Suppressor macrophage treated with lipopolysaccharide for 4 hours (primary cell): Measurements from ENCODE around the gene TMEM50B.
"Not testable (repeated sequence)": the region's sequence is repeated elsewhere in the genome, so short reads cannot be mapped to it uniquely, and the experiment has no call there.

Source experiments
- DNase-seq: peaks from one replicate; pipeline ENCODE4 v3.0.0-alpha.2; 2020

The TMEM50B gene

DNA sequence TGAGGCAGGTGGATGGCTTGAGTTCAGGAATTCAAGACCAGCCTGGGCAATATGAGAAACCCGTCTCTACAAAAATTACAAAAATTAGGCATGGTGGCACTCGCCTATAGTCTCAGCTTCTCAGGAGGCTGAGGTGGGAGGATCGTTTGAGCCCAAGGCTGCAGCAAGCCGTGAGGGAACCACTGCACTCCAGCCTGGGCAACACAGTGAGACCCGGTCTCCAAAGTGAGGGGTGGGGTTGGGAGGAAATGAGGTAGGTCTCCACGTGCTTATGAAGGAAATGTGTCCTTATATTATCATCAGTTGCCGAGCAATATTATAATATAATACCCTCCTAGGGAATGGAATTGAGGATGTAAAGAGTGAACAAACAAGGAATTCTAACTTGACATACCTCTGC is 2.7 kb downstream of the TMEM50B start:
- no peak for DNase-seq

DNA sequence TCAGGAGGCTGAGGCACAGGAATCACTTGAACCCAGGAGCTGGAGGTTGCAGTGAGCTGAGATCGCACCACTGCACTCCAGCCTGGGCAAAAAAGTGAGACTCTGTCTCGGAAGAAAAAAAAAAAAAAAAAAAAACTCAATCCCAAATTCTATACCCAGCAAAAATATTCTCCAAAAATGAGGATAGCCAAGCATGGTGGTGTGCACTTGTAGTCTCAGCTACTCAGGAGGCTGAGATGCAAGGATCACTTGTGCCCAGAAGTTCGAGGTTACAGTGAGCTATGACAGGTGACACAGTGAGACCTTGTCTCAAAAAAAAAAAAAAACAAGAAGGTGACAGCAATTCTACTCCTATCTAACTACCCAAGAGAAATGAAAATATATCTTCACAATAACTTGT is 6.4 kb downstream of the TMEM50B start:
- DNase-seq, result no peak

DNA sequence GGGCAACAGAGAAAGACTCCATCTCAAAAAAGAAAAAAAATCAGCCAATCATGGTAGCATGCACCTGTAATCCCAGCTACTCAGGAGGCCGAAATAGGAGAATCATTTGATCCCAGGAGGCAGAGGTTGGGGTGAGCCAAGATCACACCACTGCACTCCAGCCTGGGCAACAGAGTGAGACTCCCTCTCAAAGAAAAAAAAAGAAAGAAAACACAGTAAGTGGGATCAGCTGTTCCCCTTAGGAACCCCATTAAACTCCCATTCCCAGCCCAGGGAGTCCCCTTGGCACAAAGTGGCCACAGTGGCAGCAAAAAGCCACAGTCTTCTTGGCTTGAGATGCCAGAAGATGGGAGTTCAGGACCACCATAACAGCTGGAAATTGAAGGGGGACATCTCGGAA is 9.1 kb downstream of the TMEM50B start:
- DNase-seq, result no peak

DNA sequence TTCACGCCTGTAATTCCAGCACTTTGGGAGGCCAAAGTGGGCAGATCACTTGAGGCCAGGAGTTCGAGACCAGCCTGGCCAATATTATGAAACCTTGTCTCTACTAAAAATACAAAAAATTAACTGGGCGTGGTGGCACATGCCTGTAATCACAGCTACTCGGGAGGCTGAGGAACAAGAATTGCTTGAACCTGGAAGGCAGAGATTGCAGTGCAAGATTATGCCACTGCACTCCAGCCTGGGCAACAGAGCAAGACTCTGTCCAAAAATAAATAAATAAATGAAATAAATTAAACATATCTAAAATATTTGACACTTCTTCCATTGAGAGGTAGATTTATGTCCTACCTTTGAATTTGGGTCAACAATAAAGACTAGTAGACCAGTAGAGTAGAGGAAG is 10.6 kb downstream of the TMEM50B start:
- DNase-seq, result not testable (repeated sequence)

DNA sequence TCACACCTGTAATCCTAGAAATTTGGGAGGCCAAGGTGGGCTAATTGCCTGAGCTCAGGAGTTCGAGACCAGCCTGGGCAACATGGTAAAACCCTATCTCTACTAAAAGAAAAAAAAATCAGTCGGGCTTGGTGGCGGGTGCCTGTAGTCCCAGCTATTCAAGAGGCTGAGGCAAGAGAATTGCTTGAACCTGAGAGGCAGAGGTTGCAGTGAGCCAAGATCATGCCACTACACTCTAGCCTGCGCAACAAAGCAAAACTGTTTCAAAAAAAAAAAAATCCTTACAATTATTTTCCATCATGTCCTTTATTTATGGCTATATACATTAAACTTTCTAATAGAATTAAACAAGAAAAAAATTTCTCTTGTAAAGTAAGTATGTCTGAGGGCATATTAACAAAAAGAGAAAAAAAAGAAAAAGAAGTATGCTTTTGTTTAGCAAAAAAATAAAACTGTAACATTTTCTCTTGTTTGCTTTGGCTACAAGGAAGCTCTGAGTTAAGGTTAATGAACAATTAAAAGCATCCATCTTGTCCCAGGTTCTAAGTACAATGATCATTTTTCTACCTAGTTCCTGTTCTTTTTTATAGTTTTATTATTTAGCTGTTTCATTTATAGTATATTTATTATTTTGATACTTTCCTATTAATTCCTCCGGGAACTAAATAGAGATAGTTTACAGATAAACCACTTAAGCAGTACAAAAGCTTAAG is 18.1 kb downstream of the TMEM50B start:
- DNase-seq, result no peak

DNA sequence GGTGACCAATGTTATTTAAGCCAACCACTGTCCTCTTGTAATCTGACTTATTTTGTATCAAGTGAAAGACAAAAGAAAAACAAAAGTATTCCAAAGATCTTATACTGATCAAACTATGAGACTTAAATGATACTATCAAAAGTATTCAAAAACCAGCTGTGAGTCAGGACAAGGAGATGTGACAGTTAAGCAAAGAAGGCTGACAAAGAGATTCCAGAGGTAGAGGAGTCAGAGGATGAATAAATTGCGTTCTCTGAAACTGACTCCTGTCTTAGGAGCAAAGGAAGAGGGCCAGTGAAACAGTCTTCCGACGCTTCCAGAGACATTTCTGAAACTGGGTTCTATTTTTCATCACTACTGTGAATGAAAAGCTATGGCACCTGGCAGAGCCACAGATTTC is 20.9 kb downstream of the TMEM50B start:
- DNase-seq, result no peak

DNA sequence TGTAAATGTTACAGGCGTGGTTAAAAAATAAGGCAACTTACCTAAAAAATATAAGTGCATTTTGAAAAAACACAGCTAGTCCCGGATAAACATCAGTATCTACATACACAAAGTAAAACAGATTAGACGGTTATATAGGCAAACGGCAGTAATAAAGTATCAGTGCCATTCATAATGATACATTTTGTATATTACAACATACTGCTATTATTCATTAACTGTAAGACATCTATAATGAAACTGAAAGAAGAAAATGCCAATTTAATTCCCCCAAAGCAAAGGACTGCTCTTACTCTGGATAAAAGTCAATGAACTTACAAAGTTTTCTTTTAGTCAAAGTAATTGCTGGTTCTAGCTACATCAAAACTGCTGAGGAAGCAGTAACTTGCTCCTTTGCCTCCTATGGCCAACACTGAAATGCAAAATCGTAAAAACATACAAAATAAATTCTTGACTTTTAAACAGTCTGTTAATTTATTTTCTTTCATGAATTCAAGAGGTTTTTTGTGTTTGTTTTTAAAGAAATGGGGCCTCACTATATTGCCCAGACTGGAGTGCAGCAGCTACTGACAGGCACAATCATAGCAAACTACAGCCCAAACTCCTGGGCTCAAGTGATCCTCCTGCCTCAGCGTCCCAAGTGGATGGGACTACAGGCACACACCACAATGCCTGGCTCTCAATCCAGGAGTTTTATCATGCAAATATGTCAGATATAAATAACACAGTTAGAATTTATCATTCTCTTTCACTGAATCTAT is 23.9 kb downstream of the TMEM50B start:
- DNase-seq, result peak; percentile 43

DNA sequence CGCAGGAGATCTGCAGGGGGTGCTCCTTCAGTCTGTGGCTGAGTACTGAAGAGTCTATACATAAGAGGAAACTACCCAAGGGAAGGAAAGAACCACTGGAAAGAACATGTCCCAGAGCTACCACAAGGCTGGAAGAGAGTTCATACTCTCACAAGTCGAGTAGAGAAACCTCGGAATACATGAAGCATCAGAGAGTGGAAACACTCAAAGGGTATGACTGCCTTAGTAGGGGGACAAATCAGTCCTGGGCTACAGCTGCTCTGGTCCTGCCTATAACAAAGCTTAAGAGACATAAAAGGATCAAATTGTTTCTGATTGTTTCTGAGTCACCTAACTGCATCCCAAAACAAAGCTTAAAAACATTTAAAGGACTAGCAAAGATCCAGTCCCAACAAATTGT is 27.4 kb downstream of the TMEM50B start:
- DNase-seq, result no peak

DNA sequence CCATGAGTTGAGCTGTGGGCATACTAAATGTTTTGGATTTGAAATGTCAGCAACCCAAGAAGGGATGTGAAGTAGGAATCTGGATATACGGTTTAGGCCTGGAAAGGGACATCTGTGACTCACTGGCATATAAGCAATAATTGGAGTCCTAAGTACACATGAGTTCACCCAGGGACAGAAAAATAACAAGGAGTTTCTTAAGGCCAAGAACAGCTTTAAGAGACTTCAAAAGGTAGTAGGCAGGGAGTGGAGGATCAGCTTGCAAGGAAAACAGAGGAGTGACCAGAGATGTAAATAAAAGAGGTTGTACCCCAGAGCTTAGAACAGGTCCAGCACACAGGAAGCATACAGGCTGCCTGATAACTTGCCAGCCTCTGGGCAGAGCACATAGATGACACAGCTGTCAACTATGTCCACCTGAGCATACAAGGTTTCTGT is 28.1 kb downstream of the TMEM50B start:
- no peak for DNase-seq

DNA sequence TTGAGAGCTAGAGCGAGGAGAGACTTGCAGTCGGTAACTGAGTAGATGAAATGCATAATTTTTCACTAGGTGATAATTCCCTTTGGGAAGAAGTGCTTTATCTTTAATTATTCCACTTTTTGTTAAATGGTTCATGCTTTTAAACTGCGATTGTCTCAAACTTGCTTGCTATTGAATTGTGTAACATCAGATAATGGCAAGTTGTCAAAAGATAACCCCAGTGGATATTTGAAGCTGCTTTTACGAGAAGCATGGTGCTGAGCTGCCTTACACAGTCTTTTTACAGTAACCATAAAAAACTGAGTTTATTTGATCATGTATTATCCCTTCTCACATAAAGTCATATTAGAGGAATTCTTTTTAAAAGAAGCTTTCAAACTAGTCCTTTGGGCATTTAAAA is 30.2 kb downstream of the TMEM50B start:
- no peak for DNase-seq

DNA sequence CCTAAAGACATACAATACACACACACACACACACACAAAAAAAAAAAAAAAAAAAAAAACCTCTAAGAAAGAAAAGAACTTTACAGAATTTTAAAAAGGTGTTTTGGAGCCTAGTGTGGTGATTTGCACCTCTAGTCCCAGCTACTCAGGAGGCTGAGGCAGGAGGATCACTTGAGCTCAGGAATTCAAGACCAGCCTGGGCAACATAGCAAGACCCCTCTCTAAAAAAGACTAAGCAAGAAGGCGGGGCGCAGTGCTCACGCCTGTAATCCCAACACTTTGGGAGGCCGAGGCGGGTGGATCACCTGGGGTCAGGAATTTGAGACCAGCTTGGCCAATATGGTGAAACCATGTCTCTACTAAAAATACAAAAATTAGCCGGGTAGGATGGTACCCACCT is 33.2 kb downstream of the TMEM50B start:
- not testable (repeated sequence) for DNase-seq

DNA sequence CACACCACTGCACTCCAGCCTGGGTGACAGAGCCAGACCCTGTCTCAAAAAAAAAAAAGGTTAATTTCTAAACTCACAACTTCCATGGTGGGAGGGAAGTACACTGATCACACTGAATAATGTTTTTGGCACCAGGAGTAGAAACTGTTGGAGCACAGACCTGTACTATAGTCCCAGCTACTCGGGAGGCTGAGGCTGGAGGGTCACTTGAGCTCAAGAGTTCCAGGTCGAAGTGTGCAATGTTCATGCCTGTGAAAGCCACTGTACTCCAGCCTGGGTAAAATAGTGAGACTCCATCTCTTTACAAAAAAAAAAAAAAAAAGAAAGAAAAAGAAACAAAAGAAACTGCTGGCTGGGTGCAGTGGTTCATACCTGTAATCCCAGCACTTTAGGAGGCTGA is 35.3 kb downstream of the TMEM50B start:
- no peak for DNase-seq

DNA sequence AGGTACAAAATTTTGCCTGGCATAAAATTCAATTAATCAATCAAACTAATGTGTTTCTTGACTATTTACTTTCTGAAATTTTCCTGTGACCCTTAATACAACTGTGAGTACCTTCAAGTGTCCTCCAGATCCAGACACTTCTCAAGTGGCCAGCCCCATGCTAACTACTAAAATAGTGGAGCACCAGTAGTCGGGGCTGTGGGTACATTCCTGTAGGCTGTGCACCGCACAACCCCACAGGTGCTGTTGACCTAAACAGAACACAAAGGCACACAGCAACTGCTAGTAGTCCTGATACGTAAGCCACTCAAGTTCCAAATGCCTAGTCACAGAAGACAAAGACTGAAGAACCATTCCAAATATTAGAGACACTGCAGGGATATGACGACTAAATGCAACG is 36.6 kb downstream of the TMEM50B start:
- DNase-seq, result no peak

DNA sequence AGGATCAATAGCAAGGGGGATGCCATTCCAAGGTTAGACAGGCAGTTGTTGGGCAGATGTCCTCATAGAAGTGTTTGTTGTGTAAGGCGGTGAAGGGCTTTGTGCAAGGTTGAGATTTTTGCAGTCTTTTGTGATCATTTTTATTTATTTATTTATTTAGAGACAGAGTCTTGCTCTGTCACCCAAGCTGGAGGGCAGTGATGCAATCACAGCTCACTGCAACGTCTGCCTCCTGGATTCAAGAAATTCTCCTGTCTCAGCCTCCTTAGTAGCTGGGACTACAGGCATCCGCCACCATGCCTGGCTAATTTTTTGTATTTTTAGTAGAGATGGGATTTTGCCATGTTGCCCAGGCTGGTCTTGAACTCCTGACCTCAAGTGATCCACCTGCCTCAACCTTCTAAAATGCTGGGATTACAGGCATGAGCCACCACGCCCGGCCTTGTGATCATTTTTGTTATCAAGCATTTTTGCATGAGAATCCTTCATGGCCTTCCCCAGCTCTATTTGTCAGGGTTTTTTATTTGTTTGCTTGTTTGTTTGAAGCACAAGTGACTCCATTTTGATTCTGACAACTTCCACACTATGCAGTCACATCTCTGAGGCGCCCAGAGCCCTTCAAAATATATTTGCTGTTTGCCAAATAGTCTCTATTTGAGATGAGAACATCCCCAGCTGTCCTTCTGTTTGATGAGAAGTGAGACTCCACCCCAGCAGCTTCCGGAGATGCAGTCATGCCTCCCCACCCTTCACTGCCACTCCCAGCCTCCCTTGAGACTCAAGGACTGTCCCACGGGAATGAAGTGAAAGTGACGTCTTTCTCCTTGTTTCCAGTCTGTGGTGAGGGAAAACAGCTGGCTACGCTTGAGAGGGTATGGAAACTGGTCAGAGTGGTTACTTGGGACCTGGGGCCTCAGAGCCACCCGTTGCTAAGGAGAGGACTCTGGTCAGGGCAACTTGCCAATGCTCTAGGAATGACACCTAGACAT is 38.0 kb downstream of the TMEM50B start:
- DNase-seq, result peak; percentile 42

DNA sequence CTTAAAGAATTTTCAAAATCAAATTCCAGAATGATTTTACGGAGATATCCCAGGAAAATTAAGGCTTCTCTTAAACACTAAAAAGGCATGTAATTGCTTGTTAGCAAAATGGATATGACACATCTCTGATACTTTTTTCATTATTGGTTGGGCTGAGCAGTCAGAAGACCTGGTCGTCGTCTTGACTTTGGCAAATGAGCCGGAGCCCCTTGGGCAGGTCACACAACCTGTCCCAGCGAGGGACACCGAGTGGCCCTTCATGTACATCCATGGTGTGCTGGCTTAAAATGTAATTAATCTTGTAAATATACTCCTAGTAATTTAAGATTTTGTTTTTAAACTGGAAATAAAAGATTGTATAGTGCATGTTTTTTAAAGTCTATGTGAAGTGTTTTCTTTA is 42.6 kb downstream of the TMEM50B start:
- no peak for DNase-seq

DNA sequence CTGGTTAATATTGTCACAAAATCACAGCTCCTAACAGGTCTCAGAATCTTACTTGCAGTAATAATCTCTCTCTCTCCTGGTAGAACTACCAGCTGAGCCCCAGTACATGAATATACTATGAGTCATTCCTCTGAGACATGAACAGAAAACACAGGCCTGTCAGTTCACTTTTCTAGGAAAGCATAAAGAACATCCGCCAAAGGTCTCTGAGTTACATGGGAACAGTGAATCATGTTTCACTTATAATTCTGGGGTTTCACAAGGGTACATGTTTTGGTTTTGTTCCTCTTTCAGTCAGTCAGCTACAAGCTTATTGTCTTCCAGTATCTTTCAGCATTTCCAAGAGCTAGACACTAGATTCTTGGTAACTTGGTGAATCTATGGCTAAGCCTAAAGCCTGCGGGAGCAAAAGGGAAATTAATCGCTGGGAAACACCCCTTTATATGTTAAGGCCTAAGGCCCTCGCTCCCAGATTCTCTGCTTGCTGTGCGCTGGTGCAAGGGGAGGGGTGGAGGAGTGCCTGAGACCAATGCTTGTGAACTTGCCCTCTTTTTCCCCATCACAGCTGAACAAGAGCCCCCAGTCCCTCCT is 44.9 kb downstream of the TMEM50B start:
- peak; percentile 95 for DNase-seq

DNA sequence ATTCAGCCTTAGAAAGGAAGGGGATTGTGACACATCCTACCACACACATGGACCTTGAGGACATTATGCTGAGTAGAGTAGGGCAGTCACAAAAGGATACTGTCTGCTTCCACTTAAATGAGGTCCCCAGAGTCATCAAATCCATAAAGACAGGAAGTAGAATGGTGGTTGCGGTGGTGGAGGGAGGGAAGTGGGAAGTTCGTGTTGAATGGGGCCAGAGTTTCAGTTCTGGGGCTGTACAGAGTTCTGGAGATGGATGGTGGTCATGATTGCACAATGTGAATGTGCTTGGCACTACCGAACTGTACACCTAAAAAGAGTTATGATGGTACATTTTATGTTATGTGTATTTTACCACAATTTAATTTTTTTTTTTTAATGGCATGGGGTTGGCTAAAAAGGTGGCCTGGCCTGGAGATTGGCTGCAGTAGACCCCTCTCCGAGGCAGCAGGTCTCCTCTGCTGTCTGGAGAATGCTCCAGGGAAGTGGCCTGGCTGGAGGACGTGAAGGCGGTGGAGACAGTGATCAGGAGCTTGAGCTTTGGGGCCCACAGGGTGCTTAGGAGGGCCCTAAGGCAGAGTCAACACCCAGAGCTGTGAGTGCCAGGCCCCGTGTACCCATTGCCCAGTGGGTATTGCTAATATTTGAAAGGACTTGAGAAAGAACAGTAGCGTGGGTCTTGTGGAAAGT is 46.2 kb downstream of the TMEM50B start:
- DNase-seq, result peak; percentile 92

DNA sequence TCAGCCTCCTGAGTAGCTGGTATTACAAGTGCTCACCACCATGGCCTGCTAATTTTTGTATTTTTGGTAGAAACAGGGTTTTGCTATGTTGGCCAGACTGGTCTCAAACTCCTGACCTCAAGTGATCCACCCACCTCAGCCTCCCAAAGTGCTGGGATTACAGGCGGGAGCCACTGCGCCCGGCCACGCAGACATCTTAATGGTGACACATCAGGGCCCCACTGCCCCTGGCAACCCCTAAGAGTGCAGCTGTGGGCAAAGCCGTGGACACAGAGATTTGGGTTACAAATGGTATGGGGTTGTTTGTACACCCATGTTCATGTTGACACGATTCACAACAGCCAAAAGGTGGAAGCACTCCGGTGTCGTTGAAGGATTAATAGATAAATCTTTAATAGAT is 46.8 kb downstream of the TMEM50B start:
- DNase-seq, result no peak

DNA sequence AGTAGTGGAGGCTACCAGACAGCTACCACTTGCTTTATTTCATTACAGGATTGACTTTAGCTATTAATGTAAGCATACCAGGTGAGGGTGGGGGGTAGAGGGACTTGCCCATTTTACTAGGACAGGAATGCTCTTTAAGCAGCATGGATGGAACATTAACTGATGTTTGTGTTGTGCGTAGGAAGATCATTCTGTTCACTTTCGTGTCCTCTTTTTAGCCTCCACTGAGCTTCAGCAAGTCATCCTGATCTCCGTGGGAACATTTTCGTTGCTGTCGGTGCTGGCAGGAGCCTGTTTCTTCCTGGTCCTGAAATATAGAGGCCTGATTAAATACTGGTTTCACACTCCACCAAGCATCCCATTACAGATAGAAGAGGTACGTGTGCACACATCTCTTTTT is 47.3 kb downstream of the TMEM50B start:
- peak; percentile 43 for DNase-seq

DNA sequence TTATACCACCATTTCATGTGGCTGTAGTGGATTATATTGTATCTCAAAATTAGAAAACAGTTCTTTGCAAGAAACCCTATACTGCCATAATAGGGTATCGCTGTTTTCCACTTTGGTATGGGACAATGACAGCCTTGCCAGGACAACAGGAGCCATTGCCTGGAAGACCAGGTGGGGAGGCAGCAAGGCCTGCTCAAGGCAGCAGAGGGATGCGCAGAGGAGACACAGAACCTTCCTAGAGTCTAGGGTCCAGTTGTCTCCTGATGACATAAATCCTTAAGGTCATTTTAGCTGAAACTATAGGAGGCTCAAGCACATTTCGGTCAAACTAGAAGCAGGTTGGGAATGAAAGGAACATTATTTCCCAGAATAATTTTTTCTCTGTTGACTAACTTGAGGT is 48.9 kb downstream of the TMEM50B start:
- no peak for DNase-seq

DNA sequence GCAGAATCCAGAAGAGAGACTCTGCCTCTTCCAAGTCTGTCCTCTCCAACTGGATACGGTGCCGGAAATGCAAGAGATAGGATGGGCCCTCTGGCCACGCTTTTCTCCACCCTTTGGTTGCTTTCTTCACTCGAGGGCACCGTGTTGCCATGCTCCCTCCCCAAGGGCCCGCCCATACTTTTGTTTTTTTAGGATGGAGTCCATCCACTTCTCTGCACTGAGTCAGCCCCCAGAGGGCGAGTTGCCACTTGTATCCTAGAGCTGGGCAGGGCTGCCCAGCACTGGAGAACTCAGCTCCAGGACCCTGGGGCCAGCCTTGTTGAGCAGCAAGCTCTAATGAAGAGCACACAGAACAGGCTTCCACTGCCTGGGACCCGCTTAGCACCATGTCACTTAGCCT is 51.1 kb downstream of the TMEM50B start:
- DNase-seq, result no peak

DNA sequence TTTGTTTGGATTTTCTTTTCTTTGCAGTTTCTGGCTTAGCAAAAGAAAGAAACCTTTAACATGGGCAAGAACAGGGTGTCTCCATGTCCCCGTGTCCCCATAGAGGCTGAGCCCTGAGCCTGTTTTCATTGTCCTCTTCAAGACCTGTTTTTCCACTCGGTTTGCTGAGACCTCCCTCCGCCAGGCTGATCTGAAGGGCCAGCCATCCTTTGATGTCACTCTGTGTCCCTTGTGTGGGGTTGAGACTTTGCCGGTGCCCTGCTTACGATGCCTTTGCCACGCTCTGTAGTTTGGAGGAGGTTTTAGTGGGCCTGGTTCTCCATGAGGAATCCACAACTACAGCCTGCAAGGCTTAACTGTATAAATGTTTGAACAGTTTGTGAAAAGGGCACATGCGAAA is 52.7 kb downstream of the TMEM50B start:
- no peak for DNase-seq
